Mesodermal cell (in vitro differentiated cells): ENCODE data around the gene ATXN10.

ENCODE experiments used
- H3K27ac ChIP-seq: 2 replicates; pipeline ENCODE4 v1.7.0; 2013; ENCODE audit warnings: mild to moderate bottlenecking, low read depth, low read length, moderate library complexity; ENCODE audit not compliant: severe bottlenecking
- H3K36me3 ChIP-seq: 2 replicates; pipeline ENCODE4 v1.7.1; 2013; ENCODE audit warnings: mild to moderate bottlenecking, low read length, moderate library complexity; ENCODE audit not compliant: control insufficient read depth, insufficient read depth
- H3K4me1 ChIP-seq: one replicate; pipeline ENCODE4 v1.7.1; 2013; ENCODE audit warnings: mild to moderate bottlenecking, low read length; ENCODE audit not compliant: insufficient read depth, control insufficient read depth, poor library complexity, severe bottlenecking
- H3K4me3 ChIP-seq: 2 replicates; pipeline ENCODE4 v1.7.0; 2013; ENCODE audit warnings: low read length, control low read depth, mild to moderate bottlenecking; ENCODE audit not compliant: insufficient read depth, poor library complexity, severe bottlenecking; ENCODE audit errors: extremely low read depth
- H3K9me3 ChIP-seq: 2 replicates; pipeline ENCODE4 v1.7.1; 2013; ENCODE audit warnings: mild to moderate bottlenecking, low read length, moderate library complexity; ENCODE audit not compliant: control insufficient read depth
- WGBS, 2 experiments: methylation state at CpG; one replicate each; pipeline ENCODE4 v1.1.5; 2013; ENCODE audit warnings: missing lambda C conversion rate in 2 of 2; ENCODE audit not compliant: insufficient coverage in 2 of 2; 5-methylcytosine and 5-hydroxymethylcytosine counted together

The ATXN10 gene

DNA sequence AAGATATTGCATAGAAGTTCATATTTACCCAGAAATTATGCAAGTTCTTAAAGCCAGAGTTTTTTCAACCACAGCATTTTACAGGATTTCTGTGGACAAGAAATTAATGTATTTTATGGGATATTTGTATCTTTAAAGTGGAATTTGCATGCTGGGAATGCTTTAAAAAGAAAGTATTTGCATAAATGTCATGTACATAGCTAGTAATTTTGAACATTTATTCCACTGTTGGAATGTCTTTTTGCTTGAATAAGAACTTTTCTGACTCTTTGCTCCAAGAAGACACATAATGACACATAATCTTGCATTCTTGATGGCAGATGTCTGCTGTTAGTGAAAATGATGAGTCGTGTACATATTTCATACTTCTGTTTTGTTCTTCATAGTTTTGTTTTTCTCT, 66.6 kb downstream of the ATXN10 start:
- Histone ChIP-seq H3K4me3 (no peak overlapping the region), H3K4me1 (no peaks in the 10 kb centered on the region), H3K36me3 (peaks cover 81% of the 10 kb centered on the region), H3K9me3 (no peaks in the 10 kb centered on the region), H3K27ac (no peak overlapping the region)
- WGBS, 2 experiments, result no CpG with 5 or more reads among the region's 1 CpG

DNA sequence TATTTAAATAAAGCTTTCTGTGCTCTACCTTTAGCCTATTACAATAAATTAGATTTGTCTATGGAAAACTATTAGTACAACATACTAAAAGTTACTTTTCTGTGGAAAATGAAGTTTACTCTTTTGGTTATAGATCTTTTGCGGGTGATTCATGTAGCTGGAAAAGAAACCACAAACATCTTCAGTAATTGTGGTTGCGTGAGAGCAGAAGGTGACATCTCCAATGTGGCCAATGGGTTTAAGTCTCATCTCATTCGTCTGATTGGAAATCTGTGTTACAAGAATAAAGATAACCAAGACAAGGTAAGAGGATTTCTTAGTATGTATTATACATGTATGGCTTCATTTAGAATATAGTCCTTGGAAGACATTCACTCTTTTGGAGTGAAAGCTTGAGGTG, 68.6 kb downstream of the ATXN10 start:
- WGBS, 2 experiments, result 100% methylated on average over 1 of the region's 3 CpGs; no CpG with 5 or more reads in 1 of the 2 experiments
- Histone ChIP-seq H3K4me1 (peaks cover 6% of the 10 kb centered on the region), H3K4me3 (no peak overlapping the region), H3K9me3 (no peaks in the 10 kb centered on the region), H3K36me3 (peaks cover 89% of the 10 kb centered on the region), H3K27ac (no peak overlapping the region)

DNA sequence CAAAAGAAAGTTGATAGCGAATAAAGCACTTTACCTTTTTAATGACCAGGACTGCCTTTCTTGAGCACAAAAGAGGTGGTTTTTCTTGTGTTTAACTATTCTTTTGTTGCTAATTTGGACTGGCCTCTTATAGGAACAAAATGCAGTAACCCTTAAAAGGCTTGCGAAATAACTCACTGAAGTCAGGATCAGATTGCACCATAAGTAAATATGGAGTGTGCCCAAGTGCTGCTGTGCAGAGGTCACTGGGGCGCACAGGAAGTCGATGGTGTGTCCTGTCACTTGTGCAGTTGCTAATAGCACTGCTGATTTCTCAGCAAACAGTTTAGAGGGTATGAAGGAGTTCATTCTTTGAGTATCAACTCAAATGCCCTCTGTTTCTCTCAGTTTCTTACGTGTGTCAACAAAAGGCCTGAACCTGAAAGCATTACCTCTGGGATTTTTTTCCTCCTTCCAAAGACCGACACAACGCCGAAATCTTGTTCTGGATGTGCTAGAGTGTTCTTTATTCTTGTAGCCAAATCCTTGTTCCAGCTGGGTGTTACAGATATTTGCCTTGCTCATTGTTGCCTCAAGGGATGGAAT, 71.3 kb downstream of the ATXN10 start:
- WGBS, 2 experiments, result 90 to 98% methylated on average over 3 to 5 of the region's 8 CpGs
- Histone ChIP-seq H3K9me3 (no peaks in the 10 kb centered on the region), H3K4me1 (peaks cover 6% of the 10 kb centered on the region), H3K4me3 (no peak overlapping the region), H3K27ac (no peak overlapping the region), H3K36me3 (peaks cover 82% of the 10 kb centered on the region)

DNA sequence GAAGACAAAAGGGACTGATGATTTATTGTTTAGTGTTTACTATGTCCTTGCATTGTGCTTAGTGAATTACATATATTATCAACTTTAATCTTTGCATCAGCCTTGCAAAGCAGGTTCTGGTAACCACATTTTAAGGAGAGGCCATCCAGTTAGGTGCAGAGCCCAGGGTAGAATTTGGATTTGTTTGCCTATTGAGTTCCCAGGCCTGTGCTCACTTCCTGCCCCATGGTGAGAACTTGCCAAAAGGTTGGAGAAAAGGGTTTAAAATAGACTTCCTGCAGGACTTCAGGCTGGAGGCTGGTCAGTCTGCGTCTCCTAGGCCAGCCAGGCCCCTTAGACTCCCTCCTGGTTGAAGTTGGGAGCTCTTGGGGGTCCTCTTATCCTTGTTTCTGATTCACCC, 72.1 kb downstream of the ATXN10 start:
- no peak overlapping the region for H3K27ac ChIP-seq
- 89% methylated on average over 1 of the region's 1 CpG; no CpG with 5 or more reads in 1 of the 2 experiments for WGBS, 2 experiments

DNA sequence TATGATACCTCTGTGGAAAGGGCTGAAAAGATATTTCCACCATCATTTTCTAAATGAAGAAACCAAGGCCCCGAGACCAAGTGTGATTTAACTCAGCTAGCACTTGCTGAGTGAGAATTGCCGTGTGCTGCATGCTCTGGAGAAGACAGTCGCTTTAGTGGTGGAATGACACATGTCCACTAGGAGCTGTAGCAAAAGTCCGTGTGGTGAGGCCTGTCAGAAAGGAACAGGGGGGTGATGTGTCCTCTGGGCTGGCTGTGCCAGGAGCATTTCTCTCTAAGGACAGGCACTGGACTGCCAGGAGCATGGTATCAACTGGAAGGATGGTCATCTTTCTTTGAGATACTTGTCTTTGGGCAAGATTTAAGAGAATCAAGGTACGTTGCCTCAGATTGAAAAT, 72.8 kb downstream of the ATXN10 start:
- Histone ChIP-seq H3K9me3 (no peaks in the 10 kb centered on the region), H3K4me1 (peaks cover 6% of the 10 kb centered on the region), H3K4me3 (no peak overlapping the region), H3K27ac (no peak overlapping the region), H3K36me3 (peaks cover 72% of the 10 kb centered on the region)
- WGBS, 2 experiments, result 89 to 91% methylated on average over 4 to 5 of the region's 5 CpGs

More for the DNA sequence above, 72.1 kb downstream of the ATXN10 start:
- H3K4me3 ChIP-seq, result no peak overlapping the region
- H3K4me1 ChIP-seq, result peaks cover 6% of the 10 kb centered on the region
- no peaks in the 10 kb centered on the region for H3K9me3 ChIP-seq
- H3K36me3 ChIP-seq, result peaks cover 75% of the 10 kb centered on the region

DNA sequence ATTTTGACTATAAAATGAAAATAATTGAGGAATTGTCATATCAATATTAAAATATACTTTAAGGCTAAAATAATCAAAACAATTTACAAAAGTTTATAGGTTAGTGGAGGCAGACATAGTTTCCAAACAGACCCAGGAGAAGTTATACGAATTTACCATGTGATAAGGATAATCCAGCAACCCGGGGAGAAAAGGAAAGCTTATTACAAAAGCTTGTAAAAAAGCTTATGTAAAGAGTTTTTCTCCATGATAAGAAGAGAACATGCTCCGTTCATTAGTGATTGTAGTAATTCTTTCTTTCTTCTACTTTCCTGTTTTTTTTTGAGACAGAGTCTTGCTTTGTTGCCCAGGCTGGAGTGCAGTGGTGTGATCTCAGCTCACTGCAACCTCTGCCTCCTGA, 79.0 kb downstream of the ATXN10 start:
- Histone ChIP-seq H3K36me3 (peaks cover 38% of the 10 kb centered on the region), H3K4me1 (peaks cover under 1% of the 10 kb centered on the region)
- 92 to 100% methylated on average over 2 of the region's 3 CpGs for WGBS, 2 experiments

DNA sequence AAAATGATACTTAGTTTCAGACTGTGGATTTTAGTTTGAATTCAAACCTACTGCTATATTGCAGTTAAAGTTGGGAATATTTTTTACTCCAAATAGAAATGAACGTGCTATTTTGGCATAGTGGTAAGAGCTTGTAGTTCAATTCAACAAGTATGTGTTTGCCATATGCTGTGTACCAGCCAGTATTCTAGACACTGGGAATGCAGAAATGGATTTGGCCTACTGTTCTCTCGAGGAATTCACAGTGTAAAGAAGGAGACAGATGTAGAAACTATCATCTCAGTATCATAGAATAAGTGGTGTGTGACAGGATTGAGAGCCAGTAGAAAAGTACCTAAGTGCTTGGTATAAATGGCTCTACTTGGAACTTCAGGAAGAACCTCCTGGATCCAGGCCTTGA, 80.4 kb downstream of the ATXN10 start:
- Histone ChIP-seq H3K27ac (no peak overlapping the region), H3K36me3 (peaks cover 29% of the 10 kb centered on the region), H3K9me3 (no peaks in the 10 kb centered on the region), H3K4me1 (peaks cover 11% of the 10 kb centered on the region), H3K4me3 (no peak overlapping the region)
- 89 to 100% methylated on average over 1 of the region's 2 CpGs for WGBS, 2 experiments

More for the DNA sequence above, 79.0 kb downstream of the ATXN10 start:
- Histone ChIP-seq H3K4me3 (no peak overlapping the region), H3K9me3 (no peaks in the 10 kb centered on the region), H3K27ac (no peak overlapping the region)

DNA sequence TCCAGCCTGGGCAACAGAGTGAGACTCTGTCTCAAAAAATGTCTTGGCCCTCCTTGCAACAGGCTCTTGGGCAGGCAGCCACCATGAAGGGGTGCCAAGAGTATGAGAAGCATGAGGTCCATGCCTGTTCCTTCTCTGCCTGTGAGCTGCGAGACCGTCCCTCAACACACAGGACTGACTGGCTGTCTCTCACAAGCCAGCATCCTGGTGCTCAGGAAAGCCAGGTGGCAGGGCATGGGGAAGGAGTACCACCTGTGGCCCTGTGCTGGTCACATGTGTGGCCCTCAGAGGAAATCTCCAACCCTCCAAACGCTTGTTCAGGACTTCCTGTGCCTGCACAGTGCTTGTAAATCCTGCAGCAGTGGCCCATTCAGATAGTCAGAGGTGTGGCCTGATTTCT, 83.2 kb downstream of the ATXN10 start:
- Histone ChIP-seq H3K27ac (no peak overlapping the region), H3K36me3 (peaks cover 32% of the 10 kb centered on the region), H3K4me3 (no peak overlapping the region), H3K4me1 (peaks cover 21% of the 10 kb centered on the region), H3K9me3 (no peaks in the 10 kb centered on the region)
- WGBS, 2 experiments, result 89 to 96% methylated on average over 3 of the region's 3 CpGs

DNA sequence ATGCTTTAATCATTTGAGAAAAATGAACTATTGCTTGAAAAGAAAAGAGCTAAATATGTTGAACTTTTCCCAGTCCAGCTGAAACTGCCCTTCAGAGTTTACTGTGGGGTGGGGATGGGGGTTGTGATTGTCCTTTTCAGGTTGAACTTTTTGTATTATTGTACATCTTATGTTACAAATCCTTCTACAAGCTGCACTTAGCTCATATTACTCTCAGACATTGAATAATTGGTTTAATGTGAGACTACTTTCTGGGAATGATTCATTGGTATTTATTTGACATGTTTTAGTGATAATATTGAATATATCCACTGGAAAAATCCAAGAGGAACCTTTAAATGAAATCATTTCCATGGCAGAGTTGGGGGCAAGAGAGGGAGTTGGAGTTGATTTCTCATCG, 84.9 kb downstream of the ATXN10 start:
- Histone ChIP-seq H3K27ac (peak overlapping the region; percentile 24), H3K9me3 (peaks cover 8% of the 10 kb centered on the region), H3K4me3 (no peak overlapping the region), H3K36me3 (peaks cover 37% of the 10 kb centered on the region), H3K4me1 (peaks cover 21% of the 10 kb centered on the region)
- WGBS, 2 experiments, result 23 to 50% methylated on average over 1 of the region's 1 CpG

DNA sequence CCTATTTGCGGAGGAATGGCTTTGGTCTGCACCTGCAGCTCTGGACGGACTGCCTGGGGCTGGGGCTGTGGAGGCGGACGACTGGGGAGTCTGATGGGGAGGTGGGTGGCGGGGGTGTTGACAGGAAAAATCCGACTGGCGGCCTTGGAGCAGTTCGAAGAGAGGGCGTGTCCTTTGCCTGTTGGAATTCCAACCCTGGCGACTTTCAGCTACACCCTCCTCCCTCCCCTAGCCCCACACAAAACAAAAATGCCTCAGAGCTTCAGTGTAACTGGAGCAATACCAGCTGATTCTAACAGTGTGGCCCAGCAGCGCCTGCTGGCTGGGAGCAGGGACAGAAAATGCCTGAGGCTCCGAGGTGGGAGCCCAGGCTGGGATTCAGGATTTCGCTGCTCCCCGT, 85.4 kb downstream of the ATXN10 start:
- H3K9me3 ChIP-seq, result peaks cover 8% of the 10 kb centered on the region
- H3K36me3 ChIP-seq, result peaks cover 35% of the 10 kb centered on the region
- peaks cover 23% of the 10 kb centered on the region for H3K4me1 ChIP-seq
- no peak overlapping the region for H3K4me3 ChIP-seq
- H3K27ac ChIP-seq, result peak overlapping the region; percentile 52
- WGBS, 2 experiments, result 25% methylated on average over 9 to 10 of the region's 14 CpGs

DNA sequence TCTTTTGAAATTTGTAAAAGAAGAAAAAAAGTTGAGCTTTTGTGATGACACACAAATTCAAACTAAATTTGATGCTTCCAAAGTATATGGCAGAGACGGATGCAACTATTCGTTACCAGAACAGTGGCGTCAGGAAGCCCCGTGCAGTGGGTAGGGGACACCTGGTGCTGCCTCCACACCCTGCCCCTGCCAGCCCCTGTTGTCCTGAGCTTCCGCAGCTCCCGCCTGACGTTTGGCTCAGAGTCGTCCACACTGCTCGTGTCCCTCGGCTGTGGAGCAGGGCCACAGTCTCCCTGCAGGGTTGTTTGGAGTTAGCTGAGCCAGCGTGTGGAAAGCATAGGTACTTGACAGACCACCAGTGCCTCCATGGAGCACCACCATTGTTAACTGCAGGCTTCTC, 86.3 kb downstream of the ATXN10 start:
- peaks cover 34% of the 10 kb centered on the region for H3K36me3 ChIP-seq
- H3K9me3 ChIP-seq, result peaks cover 8% of the 10 kb centered on the region
- H3K4me1 ChIP-seq, result peaks cover 31% of the 10 kb centered on the region
- 93 to 96% methylated on average over 9 to 10 of the region's 11 CpGs for WGBS, 2 experiments
- H3K27ac ChIP-seq, result no peak overlapping the region
- no peak overlapping the region for H3K4me3 ChIP-seq
